GM21576 (cell line): ENCODE data around the gene LAG3.
A peak's percentile ranks its signal among the peaks of the same experiment; 100 is the strongest.

Experiments
- ATAC-seq: cut with Tn5 transposase; IDR thresholded peaks from one replicate; pipeline ENCODE4 v1.9.1; 2021; ENCODE audit warnings: mild to moderate bottlenecking, moderate library complexity; ENCODE audit not compliant: unreplicated experiment

LAG3 gene

DNA sequence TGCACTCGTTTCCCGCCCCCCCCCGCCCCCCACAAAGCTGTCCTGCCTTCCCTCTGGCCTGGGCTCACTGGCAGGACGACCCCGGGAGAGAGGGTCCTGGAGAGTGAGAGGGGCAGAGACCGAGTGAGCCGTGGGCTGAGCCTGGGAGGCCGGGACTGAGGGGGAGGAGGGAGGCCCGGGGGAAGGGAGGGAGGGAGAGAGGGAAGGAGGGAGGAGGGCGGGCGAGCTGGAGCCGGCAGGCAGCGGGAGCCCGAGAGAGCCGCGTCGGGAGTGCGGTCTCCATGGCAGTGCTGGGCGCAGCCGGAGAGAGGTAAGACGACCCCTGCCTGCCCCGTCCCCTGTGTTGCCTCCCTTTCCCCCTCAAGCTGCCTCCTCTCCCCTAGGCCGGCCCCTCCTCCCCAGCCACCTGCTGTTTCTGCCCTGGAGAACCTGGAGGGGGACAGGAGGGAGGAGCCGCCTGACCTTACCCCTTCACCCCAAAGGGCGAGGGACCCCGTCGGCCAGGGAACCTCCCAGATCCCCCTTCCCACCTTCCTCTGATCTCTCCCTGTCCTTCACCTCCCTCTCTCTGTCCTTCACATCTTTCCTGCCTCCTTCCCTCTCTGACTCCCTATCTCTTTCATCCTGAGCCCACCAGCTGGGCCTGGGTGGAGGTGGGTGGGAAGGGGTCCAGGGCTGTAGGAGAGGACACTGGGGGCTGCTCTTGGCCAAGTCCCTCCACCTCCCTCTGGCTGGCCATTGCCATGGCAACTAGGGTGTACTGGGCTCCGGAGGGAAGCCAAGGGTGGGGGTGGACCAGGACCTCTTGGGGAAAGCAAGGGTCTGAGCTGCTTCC lies 49.5 kb downstream of the LAG3 start, which contains the start of gene GPR162:
Gene GPR162, plus strand, starts transcription at position 231 of the 835 bp plus-strand sequence. CDS start 2,078 bp downstream, outside the sequence.
- ATAC-seq: no peak

DNA sequence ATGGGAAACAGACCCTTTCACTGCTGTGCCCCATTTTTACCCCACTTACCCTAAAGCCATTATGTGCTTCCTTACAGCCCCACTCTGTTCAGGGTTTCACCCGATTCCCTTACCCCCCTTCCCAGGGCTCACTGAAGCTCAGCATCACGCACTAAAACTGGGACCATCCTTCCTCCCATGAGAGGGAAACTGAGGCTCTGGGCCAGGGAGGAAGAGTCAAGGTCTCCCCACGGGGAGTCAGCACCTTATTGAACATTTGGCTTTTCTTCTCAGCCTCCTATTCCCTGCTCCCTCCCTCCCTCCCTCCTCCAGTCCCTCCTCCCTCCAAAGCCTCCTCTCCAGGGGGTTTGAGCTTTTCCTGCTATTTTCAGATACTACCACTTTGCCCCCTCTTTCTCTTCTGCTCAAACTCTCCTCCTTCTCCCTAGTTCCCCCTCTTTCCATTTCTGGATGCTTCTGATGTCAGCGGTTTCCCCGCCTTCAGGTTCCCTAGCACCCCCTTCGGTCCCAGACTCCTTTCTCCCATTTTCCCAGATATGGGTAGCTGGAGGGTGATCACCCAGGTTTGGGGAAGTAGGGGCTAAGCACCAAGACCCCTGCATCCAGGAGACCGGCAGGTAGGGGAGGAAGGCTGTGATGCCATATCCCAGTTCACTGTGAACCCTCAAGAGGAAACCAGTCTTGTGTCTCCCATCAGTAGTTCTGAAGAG lies 50.3 kb downstream of the LAG3 start:
- no peak for ATAC-seq

- no peak for ATAC-seq
Observed at GRCh38 chr12:6823182-6824084, 51.1 kb downstream of the LAG3 start.

DNA sequence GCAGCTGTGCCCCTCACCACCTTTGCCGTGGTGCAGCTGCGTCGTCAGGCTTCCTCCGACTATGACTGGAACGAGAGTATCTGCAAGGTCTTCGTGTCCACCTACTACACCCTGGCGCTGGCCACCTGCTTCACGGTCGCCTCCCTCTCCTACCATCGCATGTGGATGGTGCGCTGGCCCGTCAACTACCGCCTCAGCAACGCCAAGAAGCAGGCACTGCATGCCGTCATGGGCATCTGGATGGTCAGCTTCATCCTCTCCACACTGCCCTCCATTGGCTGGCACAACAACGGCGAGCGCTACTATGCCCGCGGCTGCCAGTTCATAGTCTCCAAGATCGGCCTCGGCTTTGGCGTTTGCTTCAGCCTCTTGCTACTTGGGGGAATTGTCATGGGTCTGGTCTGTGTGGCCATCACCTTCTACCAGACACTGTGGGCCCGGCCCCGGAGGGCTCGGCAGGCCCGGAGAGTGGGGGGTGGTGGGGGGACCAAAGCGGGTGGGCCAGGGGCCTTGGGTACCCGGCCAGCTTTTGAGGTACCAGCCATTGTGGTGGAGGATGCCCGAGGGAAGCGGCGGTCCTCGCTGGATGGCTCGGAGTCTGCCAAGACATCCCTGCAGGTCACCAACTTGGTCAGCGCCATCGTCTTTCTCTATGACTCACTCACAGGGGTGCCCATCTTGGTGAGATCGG lies 51.9 kb downstream of the LAG3 start:
- ATAC-seq: no peak

- no peak for ATAC-seq
Observed at GRCh38 chr12:6824901-6825381, 52.6 kb downstream of the LAG3 start.

GRCh38 chr12:6825398-6826124 lies 53.2 kb downstream of the LAG3 start:
- peak; percentile 50 for ATAC-seq

DNA sequence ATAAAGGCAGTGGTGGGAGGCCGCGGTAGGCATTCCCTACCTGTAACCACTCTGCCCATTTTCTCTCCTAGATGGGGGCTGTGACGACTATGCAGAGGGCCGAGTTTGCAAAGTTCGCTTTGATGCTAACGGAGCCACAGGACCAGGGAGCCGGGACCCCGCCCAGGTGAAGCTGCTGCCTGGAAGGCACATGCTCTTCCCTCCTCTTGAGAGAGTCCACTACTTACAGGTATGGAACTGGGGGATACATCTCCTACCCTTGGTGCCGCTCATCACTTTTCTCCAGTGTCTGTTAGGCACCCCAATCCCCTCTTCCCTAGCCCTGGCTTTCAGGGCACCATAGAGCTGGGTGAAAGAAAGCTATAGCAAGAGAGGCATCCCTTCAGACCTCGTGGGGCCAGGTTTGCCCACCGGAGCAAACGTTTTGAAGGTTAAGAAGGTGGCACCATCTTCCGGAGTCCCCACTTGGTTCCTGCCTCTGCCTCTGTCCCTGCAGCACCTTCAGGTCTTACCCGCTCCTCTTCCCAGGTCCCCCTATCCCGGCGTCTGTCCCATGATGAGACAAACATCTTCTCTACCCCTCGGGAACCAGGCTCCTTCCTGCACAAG lies 53.9 kb downstream of the LAG3 start:
- ATAC-seq: no peak

- ATAC-seq: no peak
Observed at GRCh38 chr12:6826734-6827436, 54.6 kb downstream of the LAG3 start.

GRCh38 chr12:6827437-6827911 lies 55.2 kb downstream of the LAG3 start:
- no peak for ATAC-seq
